Astrocyte of the spinal cord (primary cell): ENCODE results near the gene POLR1A.

Experiments used
- DNase-seq: peaks from one replicate; pipeline ENCODE4 v3.0.0; 2011; ENCODE audit warnings: low read depth, low spot score
- H3K4me3 ChIP-seq: 2 replicates; pipeline ENCODE4 v1.5.1; 2011; ENCODE audit warnings: low read depth, mild to moderate bottlenecking, low read length, moderate library complexity
- in situ Hi-C: cut with HindIII; loops from 2 replicates; pipeline ENCODE4 v1.10.0; 2017; ENCODE audit warnings: low sequenced_read_pairs
- TF ChIP-seq, protein P1 (sequence below): IDR thresholded peaks from 2 replicates; pipeline ENCODE4 v1.5.1; 2012; ENCODE audit warnings: low read depth, mild to moderate bottlenecking, low read length, inconsistent platforms

POLR1A gene

DNA sequence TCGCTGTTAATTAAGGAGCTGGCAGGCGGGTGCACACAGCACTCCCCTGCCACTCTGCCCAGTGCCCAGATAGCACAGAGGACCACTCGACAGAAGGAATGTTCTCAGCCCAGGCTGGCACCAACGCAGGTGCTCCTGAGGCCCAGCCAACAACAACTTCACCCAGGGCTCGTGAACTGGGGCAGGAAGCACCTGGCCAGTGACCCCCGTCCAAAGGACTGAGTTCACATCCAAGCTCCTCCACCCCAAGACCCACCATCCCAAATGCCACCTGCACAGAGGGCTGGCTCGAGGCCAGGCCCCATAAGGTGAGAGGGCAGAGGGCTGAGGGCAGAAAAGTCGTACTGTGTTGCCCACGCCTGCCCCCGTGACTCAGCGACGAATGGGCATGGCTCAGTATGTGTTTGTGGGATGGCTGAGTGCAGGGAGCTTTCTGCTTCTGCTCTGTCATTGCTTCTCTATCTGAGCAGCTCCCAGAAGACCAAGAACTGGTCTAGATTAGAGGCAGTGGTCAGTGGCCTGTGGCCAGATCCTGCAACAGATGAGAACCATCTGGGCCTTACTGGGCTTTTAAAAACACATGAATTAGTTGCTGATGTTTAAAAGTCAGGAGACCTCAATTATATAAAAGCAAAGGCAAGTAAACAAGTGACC is 68.4 kb downstream of the POLR1A start:
- TF ChIP-seq, protein P1, sequence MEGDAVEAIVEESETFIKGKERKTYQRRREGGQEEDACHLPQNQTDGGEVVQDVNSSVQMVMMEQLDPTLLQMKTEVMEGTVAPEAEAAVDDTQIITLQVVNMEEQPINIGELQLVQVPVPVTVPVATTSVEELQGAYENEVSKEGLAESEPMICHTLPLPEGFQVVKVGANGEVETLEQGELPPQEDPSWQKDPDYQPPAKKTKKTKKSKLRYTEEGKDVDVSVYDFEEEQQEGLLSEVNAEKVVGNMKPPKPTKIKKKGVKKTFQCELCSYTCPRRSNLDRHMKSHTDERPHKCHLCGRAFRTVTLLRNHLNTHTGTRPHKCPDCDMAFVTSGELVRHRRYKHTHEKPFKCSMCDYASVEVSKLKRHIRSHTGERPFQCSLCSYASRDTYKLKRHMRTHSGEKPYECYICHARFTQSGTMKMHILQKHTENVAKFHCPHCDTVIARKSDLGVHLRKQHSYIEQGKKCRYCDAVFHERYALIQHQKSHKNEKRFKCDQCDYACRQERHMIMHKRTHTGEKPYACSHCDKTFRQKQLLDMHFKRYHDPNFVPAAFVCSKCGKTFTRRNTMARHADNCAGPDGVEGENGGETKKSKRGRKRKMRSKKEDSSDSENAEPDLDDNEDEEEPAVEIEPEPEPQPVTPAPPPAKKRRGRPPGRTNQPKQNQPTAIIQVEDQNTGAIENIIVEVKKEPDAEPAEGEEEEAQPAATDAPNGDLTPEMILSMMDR, result no peak
- in situ Hi-C loops, result no loop called here
- peak; percentile 78 for DNase-seq
- H3K4me3 ChIP-seq, result no peak overlapping the region

DNA sequence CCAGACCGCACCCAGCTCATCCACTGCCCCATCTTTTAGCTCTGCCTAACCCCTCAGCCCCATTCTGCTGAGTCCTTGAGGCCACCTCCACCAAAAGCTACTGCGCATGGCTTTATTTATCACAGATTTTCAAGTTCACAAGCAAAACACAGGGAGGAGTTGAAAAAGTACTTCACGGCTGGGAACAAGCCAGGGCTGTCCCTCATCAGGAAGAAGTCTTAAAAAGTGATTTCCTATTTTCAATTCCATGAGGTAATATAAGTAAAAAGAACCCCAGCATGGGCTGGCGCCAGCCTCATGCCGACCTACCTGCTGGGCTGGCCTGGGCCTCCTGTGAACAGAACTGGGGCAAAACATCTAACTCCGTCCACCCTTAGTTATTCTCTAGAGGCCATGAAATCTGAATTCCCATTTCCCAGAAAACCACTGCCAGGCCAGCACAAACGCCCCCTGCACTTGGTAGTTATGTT is 69.0 kb downstream of the POLR1A start:
- H3K4me3 ChIP-seq, result no peak overlapping the region
- TF ChIP-seq, protein P1, result no peak
- in situ Hi-C loops, result no loop called here
- no peak for DNase-seq

DNA sequence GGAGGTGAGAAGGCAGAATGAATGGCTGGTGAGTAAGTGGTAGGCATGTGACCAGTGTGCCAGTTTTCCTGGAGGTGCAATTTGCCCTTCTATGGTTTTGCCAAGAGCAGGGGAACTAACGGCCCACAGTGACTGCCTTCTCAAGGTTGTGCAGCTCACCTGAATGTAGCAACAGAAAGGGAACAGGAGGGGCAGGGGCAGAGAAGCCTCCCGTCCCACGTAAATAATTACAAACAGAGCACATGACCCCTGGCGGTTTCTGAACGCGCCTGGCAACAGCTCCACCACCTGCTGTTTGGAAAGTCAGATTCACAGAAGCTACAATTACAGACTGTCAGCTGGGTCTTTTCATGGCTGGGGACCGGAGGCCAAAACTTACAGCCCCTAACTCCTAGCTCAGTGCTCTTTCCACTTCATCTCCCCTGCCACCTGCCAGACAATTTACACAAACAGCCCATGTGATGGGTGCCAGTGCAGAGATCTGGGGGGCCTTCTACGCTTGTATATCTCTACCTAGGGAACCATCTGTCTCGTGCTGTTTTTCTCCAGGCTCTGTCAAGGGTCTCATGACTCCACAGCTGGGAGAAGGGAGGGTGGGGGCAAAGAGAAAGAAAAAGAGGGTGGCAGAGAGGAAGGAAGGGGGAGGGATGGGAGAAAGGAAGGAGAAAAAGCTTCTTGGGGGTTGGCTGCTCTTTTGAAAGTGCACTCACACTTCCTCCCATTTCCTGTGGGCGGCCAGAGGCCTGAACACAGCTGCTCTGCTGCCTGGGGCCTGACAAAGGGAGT is 69.6 kb downstream of the POLR1A start:
- H3K4me3 ChIP-seq, result no peak overlapping the region
- peak; percentile 86 for DNase-seq
- in situ Hi-C loops, result no loop called here
- TF ChIP-seq, protein P1, result peak; percentile 44

DNA sequence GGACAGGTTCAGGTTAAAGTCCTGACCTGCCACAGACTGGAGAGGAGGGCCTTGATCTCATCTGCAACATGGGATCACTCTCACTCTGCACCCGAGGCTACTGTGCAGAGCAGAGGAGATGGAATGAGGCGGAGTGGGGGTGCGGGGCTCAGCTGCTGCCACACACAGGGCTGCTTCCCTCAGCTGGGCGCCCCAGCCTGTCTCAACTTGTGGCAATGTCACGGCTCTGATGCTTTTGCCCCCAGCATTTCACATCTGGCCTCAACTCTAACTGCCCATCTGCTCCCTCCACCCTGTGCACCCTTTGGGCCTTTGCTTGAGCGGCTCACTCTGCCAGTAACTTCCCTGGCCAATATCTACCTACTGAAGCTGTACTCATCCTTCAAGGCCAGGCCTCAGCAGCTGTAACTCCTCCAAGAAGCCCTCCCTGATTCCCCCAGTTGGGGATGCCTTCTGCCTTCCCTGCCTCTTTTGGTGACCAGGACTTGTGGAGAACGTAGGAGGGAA is 70.3 kb downstream of the POLR1A start:
- no peak for DNase-seq
- TF ChIP-seq, protein P1, result no peak
- in situ Hi-C loops, result no loop called here
- H3K4me3 ChIP-seq, result no peak overlapping the region

DNA sequence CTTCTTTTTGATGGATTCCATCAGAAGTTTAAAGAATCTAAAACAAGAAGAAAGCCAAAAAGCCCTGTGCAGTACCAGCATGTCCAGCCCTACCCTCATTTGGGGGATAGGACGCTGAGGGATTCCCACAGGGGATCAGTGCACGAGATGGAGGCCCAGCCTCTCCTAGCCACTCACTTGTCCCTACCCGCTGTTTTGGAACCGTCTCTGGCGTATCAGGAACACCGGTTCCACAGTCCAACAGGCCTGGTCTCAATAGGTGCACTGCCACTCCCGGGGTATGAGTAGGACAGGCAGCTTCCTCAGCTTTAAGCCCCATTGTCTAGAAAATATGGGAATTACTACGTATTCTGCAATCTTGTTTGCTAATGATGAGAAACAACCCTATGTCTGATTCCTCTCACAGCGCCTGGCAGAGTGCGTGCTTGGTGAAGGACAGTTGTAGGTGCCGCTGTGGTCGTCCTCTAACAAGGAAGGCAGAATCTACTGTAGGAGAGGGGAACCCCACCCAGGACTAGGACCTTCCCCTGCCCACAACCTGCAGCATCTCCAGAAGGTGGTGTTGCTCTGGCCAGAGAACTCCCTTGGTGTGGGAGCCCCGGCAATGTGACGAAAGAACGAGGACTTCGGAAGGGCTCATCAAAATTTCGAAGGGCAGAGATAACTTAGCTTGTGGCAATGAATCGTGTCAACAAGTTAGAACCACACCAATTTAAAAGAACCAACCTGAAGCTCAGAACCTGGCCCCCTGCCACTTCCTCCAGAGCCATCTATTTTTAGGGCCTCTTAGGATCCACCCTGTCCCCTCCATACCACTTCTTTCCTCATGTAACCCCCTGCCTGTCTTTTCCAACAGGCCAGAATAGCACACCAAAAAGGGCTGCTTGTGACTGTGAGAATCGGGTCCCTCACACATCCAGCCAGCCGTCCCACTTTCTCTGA is 71.7 kb downstream of the POLR1A start:
- no peak overlapping the region for H3K4me3 ChIP-seq
- DNase-seq, result no peak
- TF ChIP-seq, protein P1, result no peak
- in situ Hi-C loops, result no loop called here
